ENCODE results near the gene CELF4.

The CELF4 gene

GRCh38 chr18:37509600-37509999 lies 56.0 kb downstream of the CELF4 start:
- Histone ChIP-seq H4K8ac (ENCODE audit: low read depth, low read length) (no peak overlapping the region), H2BK120ac (ENCODE audit: low read depth, low read length) (no peak overlapping the region), H4K5ac (ENCODE audit: low read length) (no peak overlapping the region), H3K4me1 (ENCODE audit: control insufficient read depth, low read depth, low read length) (no peaks in the 10 kb centered on the region), H3K4ac (ENCODE audit: low read depth, low read length) (no peak overlapping the region), H3K9ac (ENCODE audit: low read length) (no peak overlapping the region), H3K27ac (ENCODE audit: low read depth, low read length) (no peak overlapping the region), H3K79me1 (ENCODE audit: low read length) (no peaks in the 10 kb centered on the region), H3K23ac (ENCODE audit: low read length) (no peak overlapping the region), H3K36me3 (ENCODE audit: control insufficient read depth, insufficient read depth, low read length) (no peaks in the 10 kb centered on the region), H3K18ac (ENCODE audit: low read length) (no peak overlapping the region), H2AK5ac (ENCODE audit: low read length) (no peak overlapping the region), H3K4me2 (ENCODE audit: low read length) (no peak overlapping the region), H2BK15ac (replicated peaks; ENCODE audit: low read depth) (no peak overlapping the region), H3K56ac (ENCODE audit: low read length) (no peak overlapping the region), H3K27me3 (ENCODE audit: insufficient read depth, low read length, poor library complexity) (no peaks in the 10 kb centered on the region), H2BK5ac (ENCODE audit: low read length) (no peak overlapping the region), H3K79me2 (ENCODE audit: control insufficient read depth, insufficient read depth, low read length) (no peaks in the 10 kb centered on the region), H3K4me3 (ENCODE audit: low read length) (no peak overlapping the region)
- no CpG with 5 or more reads among the region's 1 CpG for WGBS (ENCODE audit: extremely low coverage, insufficient coverage, low lambda C conversion rate)
- DNase-seq, result no peak

- Histone ChIP-seq H4K5ac (ENCODE audit: low read length) (no peak overlapping the region), H3K79me1 (ENCODE audit: low read length) (no peaks in the 10 kb centered on the region), H2BK5ac (ENCODE audit: low read length) (no peak overlapping the region), H3K18ac (ENCODE audit: low read length) (no peak overlapping the region), H3K4ac (ENCODE audit: low read depth, low read length) (no peak overlapping the region), H3K27ac (ENCODE audit: low read depth, low read length) (no peak overlapping the region), H2BK15ac (replicated peaks; ENCODE audit: low read depth) (no peak overlapping the region), H3K36me3 (ENCODE audit: control insufficient read depth, insufficient read depth, low read length) (no peaks in the 10 kb centered on the region), H3K79me2 (ENCODE audit: control insufficient read depth, insufficient read depth, low read length) (no peaks in the 10 kb centered on the region), H3K56ac (ENCODE audit: low read length) (no peak overlapping the region), H3K4me1 (ENCODE audit: control insufficient read depth, low read depth, low read length) (no peaks in the 10 kb centered on the region), H2BK120ac (ENCODE audit: low read depth, low read length) (no peak overlapping the region), H3K4me3 (ENCODE audit: low read length) (no peak overlapping the region), H3K9ac (ENCODE audit: low read length) (no peak overlapping the region), H2AK5ac (ENCODE audit: low read length) (no peak overlapping the region), H3K27me3 (ENCODE audit: insufficient read depth, low read length, poor library complexity) (no peaks in the 10 kb centered on the region), H4K8ac (ENCODE audit: low read depth, low read length) (no peak overlapping the region), H3K23ac (ENCODE audit: low read length) (no peak overlapping the region), H3K4me2 (ENCODE audit: low read length) (no peak overlapping the region)
- WGBS (ENCODE audit: extremely low coverage, insufficient coverage, low lambda C conversion rate), result no CpG with 5 or more reads among the region's 3 CpGs
- no peak for DNase-seq
These were observed 57.4 kb downstream of the CELF4 start for GRCh38 chr18:37508207-37508606.

- Histone ChIP-seq H2BK5ac (ENCODE audit: low read length) (no peak overlapping the region), H3K79me1 (ENCODE audit: low read length) (no peaks in the 10 kb centered on the region), H4K5ac (ENCODE audit: low read length) (no peak overlapping the region), H3K4me1 (ENCODE audit: control insufficient read depth, low read depth, low read length) (no peaks in the 10 kb centered on the region), H2AK5ac (ENCODE audit: low read length) (no peak overlapping the region), H2BK120ac (ENCODE audit: low read depth, low read length) (no peak overlapping the region), H3K27ac (ENCODE audit: low read depth, low read length) (no peak overlapping the region), H2BK15ac (replicated peaks; ENCODE audit: low read depth) (no peak overlapping the region), H3K23ac (ENCODE audit: low read length) (no peak overlapping the region), H3K4ac (ENCODE audit: low read depth, low read length) (no peak overlapping the region), H3K4me3 (ENCODE audit: low read length) (no peak overlapping the region), H3K79me2 (ENCODE audit: control insufficient read depth, insufficient read depth, low read length) (no peaks in the 10 kb centered on the region), H3K18ac (ENCODE audit: low read length) (no peak overlapping the region), H3K56ac (ENCODE audit: low read length) (no peak overlapping the region), H3K27me3 (ENCODE audit: insufficient read depth, low read length, poor library complexity) (no peaks in the 10 kb centered on the region), H3K4me2 (ENCODE audit: low read length) (no peak overlapping the region), H3K36me3 (ENCODE audit: control insufficient read depth, insufficient read depth, low read length) (no peaks in the 10 kb centered on the region), H4K8ac (ENCODE audit: low read depth, low read length) (no peak overlapping the region), H3K9ac (ENCODE audit: low read length) (no peak overlapping the region)
- WGBS (ENCODE audit: extremely low coverage, insufficient coverage, low lambda C conversion rate), result no CpG with 5 or more reads among the region's 2 CpGs
- DNase-seq, result no peak
These were observed 58.4 kb downstream of the CELF4 start for GRCh38 chr18:37507239-37507638.

- Histone ChIP-seq H2AK5ac (ENCODE audit: low read length) (no peak overlapping the region), H3K4me3 (ENCODE audit: low read length) (no peak overlapping the region), H3K4me1 (ENCODE audit: control insufficient read depth, low read depth, low read length) (no peaks in the 10 kb centered on the region), H3K56ac (ENCODE audit: low read length) (no peak overlapping the region), H3K79me2 (ENCODE audit: control insufficient read depth, insufficient read depth, low read length) (no peaks in the 10 kb centered on the region), H3K27ac (ENCODE audit: low read depth, low read length) (no peak overlapping the region), H3K18ac (ENCODE audit: low read length) (no peak overlapping the region), H3K79me1 (ENCODE audit: low read length) (no peaks in the 10 kb centered on the region), H4K8ac (ENCODE audit: low read depth, low read length) (no peak overlapping the region), H3K27me3 (ENCODE audit: insufficient read depth, low read length, poor library complexity) (no peaks in the 10 kb centered on the region), H3K9ac (ENCODE audit: low read length) (no peak overlapping the region), H3K36me3 (ENCODE audit: control insufficient read depth, insufficient read depth, low read length) (no peaks in the 10 kb centered on the region), H2BK120ac (ENCODE audit: low read depth, low read length) (no peak overlapping the region), H3K4ac (ENCODE audit: low read depth, low read length) (no peak overlapping the region), H3K4me2 (ENCODE audit: low read length) (no peak overlapping the region), H4K5ac (ENCODE audit: low read length) (no peak overlapping the region), H3K23ac (ENCODE audit: low read length) (no peak overlapping the region), H2BK15ac (replicated peaks; ENCODE audit: low read depth) (no peak overlapping the region), H2BK5ac (ENCODE audit: low read length) (no peak overlapping the region)
- no peak for DNase-seq
- no CpG with 5 or more reads among the region's 9 CpGs for WGBS (ENCODE audit: extremely low coverage, insufficient coverage, low lambda C conversion rate)
These were observed 59.6 kb downstream of the CELF4 start for GRCh38 chr18:37506001-37506400.

- no peaks in the 10 kb centered on the region for H3K36me3 ChIP-seq (ENCODE audit: control insufficient read depth, insufficient read depth, low read length)
- no peak overlapping the region for H4K5ac ChIP-seq (ENCODE audit: low read length)
- no peak overlapping the region for H3K18ac ChIP-seq (ENCODE audit: low read length)
- H3K4me3 ChIP-seq (ENCODE audit: low read length), result no peak overlapping the region
- no CpG with 5 or more reads among the region's 4 CpGs for WGBS (ENCODE audit: extremely low coverage, insufficient coverage, low lambda C conversion rate)
- H3K79me2 ChIP-seq (ENCODE audit: control insufficient read depth, insufficient read depth, low read length), result no peaks in the 10 kb centered on the region
- H2BK120ac ChIP-seq (ENCODE audit: low read depth, low read length), result no peak overlapping the region
- no peak overlapping the region for H2BK5ac ChIP-seq (ENCODE audit: low read length)
- no peak overlapping the region for H2BK15ac ChIP-seq (replicated peaks; ENCODE audit: low read depth)
- no peaks in the 10 kb centered on the region for H3K27me3 ChIP-seq (ENCODE audit: insufficient read depth, low read length, poor library complexity)
- no peaks in the 10 kb centered on the region for H3K4me1 ChIP-seq (ENCODE audit: control insufficient read depth, low read depth, low read length)
- no peak overlapping the region for H3K23ac ChIP-seq (ENCODE audit: low read length)
- no peaks in the 10 kb centered on the region for H3K79me1 ChIP-seq (ENCODE audit: low read length)
- no peak overlapping the region for H4K8ac ChIP-seq (ENCODE audit: low read depth, low read length)
- no peak overlapping the region for H2AK5ac ChIP-seq (ENCODE audit: low read length)
- no peak overlapping the region for H3K4ac ChIP-seq (ENCODE audit: low read depth, low read length)
- H3K27ac ChIP-seq (ENCODE audit: low read depth, low read length), result no peak overlapping the region
- H3K9ac ChIP-seq (ENCODE audit: low read length), result no peak overlapping the region
- DNase-seq, result no peak
- no peak overlapping the region for H3K4me2 ChIP-seq (ENCODE audit: low read length)
- no peak overlapping the region for H3K56ac ChIP-seq (ENCODE audit: low read length)
These were observed 60.3 kb downstream of the CELF4 start for GRCh38 chr18:37505321-37505720.

- no peak overlapping the region for H3K4ac ChIP-seq (ENCODE audit: low read depth, low read length)
- H3K4me2 ChIP-seq (ENCODE audit: low read length), result no peak overlapping the region
- H3K4me3 ChIP-seq (ENCODE audit: low read length), result no peak overlapping the region
- no peak overlapping the region for H2BK5ac ChIP-seq (ENCODE audit: low read length)
- no peak overlapping the region for H3K18ac ChIP-seq (ENCODE audit: low read length)
- H3K36me3 ChIP-seq (ENCODE audit: control insufficient read depth, insufficient read depth, low read length), result no peaks in the 10 kb centered on the region
- no peak overlapping the region for H2BK15ac ChIP-seq (replicated peaks; ENCODE audit: low read depth)
- H3K27ac ChIP-seq (ENCODE audit: low read depth, low read length), result no peak overlapping the region
- H3K9ac ChIP-seq (ENCODE audit: low read length), result no peak overlapping the region
- H3K79me2 ChIP-seq (ENCODE audit: control insufficient read depth, insufficient read depth, low read length), result no peaks in the 10 kb centered on the region
- DNase-seq, result no peak
- no CpG with 5 or more reads among the region's 4 CpGs for WGBS (ENCODE audit: extremely low coverage, insufficient coverage, low lambda C conversion rate)
- H2AK5ac ChIP-seq (ENCODE audit: low read length), result no peak overlapping the region
- H3K56ac ChIP-seq (ENCODE audit: low read length), result no peak overlapping the region
- no peaks in the 10 kb centered on the region for H3K4me1 ChIP-seq (ENCODE audit: control insufficient read depth, low read depth, low read length)
- no peak overlapping the region for H3K23ac ChIP-seq (ENCODE audit: low read length)
- no peak overlapping the region for H2BK120ac ChIP-seq (ENCODE audit: low read depth, low read length)
- no peaks in the 10 kb centered on the region for H3K27me3 ChIP-seq (ENCODE audit: insufficient read depth, low read length, poor library complexity)
- no peak overlapping the region for H4K5ac ChIP-seq (ENCODE audit: low read length)
- no peak overlapping the region for H4K8ac ChIP-seq (ENCODE audit: low read depth, low read length)
- H3K79me1 ChIP-seq (ENCODE audit: low read length), result no peaks in the 10 kb centered on the region
These were observed 63.0 kb downstream of the CELF4 start for GRCh38 chr18:37502601-37503000.
